Measurements from ENCODE around the gene SEBOX. TPM values are rescaled to one million over a fixed set of nuclear protein-coding genes. Genes with fewer than 3 reads are reported as not detected.
A peak's percentile ranks its signal among the peaks of the same experiment; 100 is the strongest.

SEBOX gene
- total and polyA plus RNA-seq, 2 of the 8 experiments (the other 6 are each of a cell fraction or from before 2014, with no cell fraction given): not detected

DNA sequence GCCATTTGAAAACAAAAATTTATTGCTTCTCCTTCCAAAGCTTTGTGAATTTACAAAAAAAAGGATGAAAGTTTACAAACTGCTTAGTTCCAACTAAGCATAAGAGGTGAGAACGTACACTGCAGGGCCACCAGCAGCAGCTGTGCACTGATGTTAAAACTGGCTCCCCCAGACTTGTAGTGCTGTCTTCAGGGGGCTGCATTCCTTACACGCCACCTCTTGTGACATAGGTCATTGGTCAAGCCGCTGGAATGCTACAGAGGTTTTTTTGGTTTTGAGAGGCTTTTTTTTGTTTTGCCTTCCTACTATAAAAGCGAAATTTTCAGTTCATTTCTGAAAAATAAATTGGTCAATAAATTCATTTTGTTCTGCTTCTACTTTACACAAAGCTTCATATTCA, 36.7 kb downstream of the SEBOX start:
- Histone ChIP-seq H4K5ac (ENCODE audit: insufficient read length, low read depth, low read length) (no peak overlapping the region), H3K4me3 (ENCODE audit: extremely low read depth in 1 of 4, insufficient read depth in 2 of 4, low read depth in 3 of 4, low read length in 4 of 4) (no peak overlapping the region), H3K18ac (ENCODE audit: extremely low read depth, low read length) (no peak overlapping the region), H2AK5ac (ENCODE audit: low read depth, low read length) (no peak overlapping the region), H3K4me2 (ENCODE audit: insufficient read depth in 1 of 2, low read depth in 2 of 2, low read length in 2 of 2) (no peak overlapping the region), H3K23ac (ENCODE audit: insufficient read length) (no peak overlapping the region), H3K4me1 (replicated peaks in 1 of 4; ENCODE audit: control insufficient read depth in 3 of 4, insufficient read depth in 4 of 4, low read length in 3 of 4) (peaks cover 0 to 3% (median 0%) of the 10 kb centered on the region in 4 experiments; a peak in 1 of 7 replicates), H3K23me2 (ENCODE audit: low read depth, low read length) (no peaks in the 10 kb centered on the region), H3K56ac (replicated peaks; ENCODE audit: insufficient read length, low read depth, low read length) (no peak overlapping the region), H2AFZ (ENCODE audit: low read length) (no peak overlapping the region), H3K27ac (ENCODE audit: low read depth, low read length) (no peak overlapping the region), H3K9me3 (ENCODE audit: insufficient read depth in 2 of 2, low read depth in 1 of 2, low read length in 1 of 2) (no peaks in the 10 kb centered on the region), H3K79me2 (ENCODE audit: control insufficient read depth in 1 of 2, insufficient read depth in 2 of 2, low read length in 2 of 2) (peaks cover 7 to 35% of the 10 kb centered on the region in 2 experiments; a peak in 3 of 4 replicates), H4K91ac (replicated peaks; ENCODE audit: insufficient read length, low read length) (no peak overlapping the region), H3K79me1 (ENCODE audit: low read depth, low read length) (0 out of 2 replicates have a peak, but pooled peaks cover 5% of the 10 kb centered on the region), H2BK20ac (ENCODE audit: low read length) (no peak overlapping the region), H3K4ac (replicated peaks; ENCODE audit: insufficient read length, low read depth, low read length) (no peak overlapping the region), H2BK12ac (ENCODE audit: low read depth, low read length) (no peak overlapping the region), H3K14ac (ENCODE audit: insufficient read length) (no peak overlapping the region), H3K9ac (replicated peaks in 1 of 4; ENCODE audit: extremely low read depth in 1 of 4, low read depth in 3 of 4, low read length in 3 of 4) (no peak overlapping the region), H4K8ac (ENCODE audit: extremely low read depth, insufficient read depth, low read length) (no peak overlapping the region), H3K36me3 (ENCODE audit: control insufficient read depth in 2 of 4, insufficient read depth in 4 of 4, low read length in 3 of 4) (peaks cover 10 to 41% (median 32%) of the 10 kb centered on the region in 4 experiments), H2BK5ac (ENCODE audit: low read depth, low read length) (no peak overlapping the region), H2BK15ac (ENCODE audit: low read length) (no peak overlapping the region), H2BK120ac (replicated peaks; ENCODE audit: low read depth, low read length) (no peak overlapping the region), H3K27me3 (replicated peaks in 1 of 4; ENCODE audit: control insufficient read depth in 3 of 4, extremely low read depth in 1 of 4, insufficient read depth in 3 of 4, low read length in 3 of 4) (no peaks in the 10 kb centered on the region), H4K20me1 (replicated peaks in 1 of 2; ENCODE audit: control insufficient read depth in 1 of 2, insufficient read depth in 2 of 2, low read length in 2 of 2) (peaks cover 10 to 15% of the 10 kb centered on the region in 2 experiments)
- POLR2A ChIA-PET (ENCODE audit: partially characterized antibody): interaction anchor here (1.0 to 1.9 kb wide), 3 partner anchors 9 to 76 kb away, joined by 3 to 11 read pairs (median 5); partner anchors contain the start of gene TMEM97
- no peak for FAIRE-seq
- CTCF ChIA-PET (ENCODE audit: partially characterized antibody): interaction anchor here (1.3 kb wide), 1 partner anchor 38 kb away, joined by 3 read pairs; no protein-coding TSS in a partner anchor
- DNase-seq (ENCODE audit: low read depth in 1 of 2, low spot score in 2 of 2): no peak
- 92% methylated on average over 4 of the region's 4 CpGs; no CpG with 5 or more reads in 1 of the 2 experiments for WGBS, 2 experiments (ENCODE audit: extremely low coverage in 1 of 2, insufficient coverage in 1 of 2, insufficient read length in 1 of 2, insufficient replicate concordance in 2 of 2, low coverage in 1 of 2, low lambda C conversion rate in 2 of 2, missing lambda C conversion rate in 1 of 2)
- TF ChIP-seq POLR2A (IDR thresholded peaks at IDR 0.05; ENCODE audit: control extremely low read depth in 1 of 2, low read depth in 2 of 2, low read length in 2 of 2) (peak; percentile 0 to 4; a peak in 1 of 3 replicates), HDAC6 (IDR thresholded peaks at IDR 0.05; ENCODE audit: low read depth, low read length) (no peak), SIRT6 (IDR thresholded peaks at IDR 0.05; ENCODE audit: low read length) (no peak)
